Urinary bladder (tissue), 4 donors: ENCODE measurements around the gene EIF2B4. TPM values are rescaled to one million over a fixed set of nuclear protein-coding genes. Genes with fewer than 3 reads are reported as not detected.
"Not testable (repeated sequence)": the region's sequence is repeated elsewhere in the genome, so short reads cannot be mapped to it uniquely, and the experiment has no call there.

Experiments
- DNase-seq: peaks from one replicate; pipeline ENCODE4 v3.0.0-alpha.2; 2015; ENCODE audit errors: extremely low spot score
- H3K27ac ChIP-seq: one replicate; pipeline ENCODE4 v1.5.1; 2013; ENCODE audit warnings: low read depth, mild to moderate bottlenecking, moderate library complexity
- H3K36me3 ChIP-seq: one replicate; pipeline ENCODE4 v1.6.1; 2013; ENCODE audit warnings: mild to moderate bottlenecking, moderate library complexity; ENCODE audit not compliant: insufficient read depth
- H3K4me1 ChIP-seq: one replicate; pipeline ENCODE4 v1.6.1; 2013; ENCODE audit warnings: mild to moderate bottlenecking, moderate library complexity; ENCODE audit not compliant: insufficient read depth
- H3K4me3 ChIP-seq: one replicate; pipeline ENCODE4 v1.5.1; 2013; ENCODE audit warnings: low read depth, low read length
- WGBS: extraction: QIAGEN DNeasy Blood & Tissue Kit; methylation state at CpG from one replicate; pipeline ENCODE4 v1.1.7; 2013; 5-methylcytosine and 5-hydroxymethylcytosine counted together
- polyA plus RNA-seq: library from polyadenylated mRNA; stranded (reverse); fragments of 200-250 nt; gene quantifications from one replicate; pipeline ENCODE4 v1.2.3, GENCODE V29; 2013
- total RNA-seq: library from RNA; depleted of rRNA; stranded (reverse); fragments of >200 nt; gene quantifications from one replicate; pipeline ENCODE4 v1.2.3, GENCODE V29; 2014
- donor health status: healthy with polysubstance abuse.
- donor health status: healthy.

Gene EIF2B4
- total and polyA plus RNA-seq, 2 donors, result 11.2 to 48.8 TPM

DNA sequence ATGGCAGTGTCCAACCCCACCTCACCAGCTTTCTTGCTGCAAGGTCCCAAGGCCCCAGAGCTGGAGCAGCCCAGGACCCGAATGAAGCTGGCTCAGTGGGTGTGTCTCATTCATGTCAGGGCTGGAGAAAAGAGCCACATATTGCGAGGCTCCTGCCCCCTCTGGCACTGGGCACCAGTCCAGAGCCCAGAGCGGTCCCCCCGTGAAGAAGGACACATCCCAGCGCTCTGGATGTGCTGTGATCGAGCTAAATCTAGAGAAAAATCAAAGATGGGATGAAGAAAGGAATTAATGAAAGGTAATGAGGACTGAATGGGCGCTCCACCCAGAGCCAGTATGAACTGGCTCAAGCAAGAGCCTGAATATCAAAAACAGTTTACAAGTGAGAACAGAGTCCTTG, 34.0 kb downstream of the EIF2B4 start:
- Histone ChIP-seq H3K36me3 (no peaks in the 10 kb centered on the region), H3K27ac (no peak overlapping the region), H3K4me3 (no peak overlapping the region), H3K4me1 (no peaks in the 10 kb centered on the region)
- 95% methylated on average over 7 of the region's 7 CpGs for WGBS
- no peak for DNase-seq

DNA sequence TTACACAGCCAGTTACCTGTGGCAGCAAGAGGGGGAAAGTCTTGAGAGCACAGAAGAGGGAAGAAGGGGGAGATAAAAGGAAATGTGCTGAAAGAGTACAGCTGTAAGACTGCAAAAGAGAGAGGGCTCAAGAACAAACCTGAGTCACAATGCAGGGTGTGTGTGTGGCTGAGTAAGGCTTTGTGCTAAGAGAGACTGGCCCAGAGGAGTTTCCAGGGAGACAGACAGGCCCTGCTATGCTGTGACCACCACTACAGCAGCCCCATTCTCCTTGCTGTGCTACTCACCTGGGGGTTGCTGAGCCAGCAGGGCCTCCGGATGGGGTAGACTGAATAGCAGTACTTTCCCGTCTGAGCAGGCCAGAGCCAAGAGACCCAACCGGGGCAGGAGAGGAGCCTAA, 34.8 kb downstream of the EIF2B4 start:
- H3K36me3 ChIP-seq, result no peaks in the 10 kb centered on the region
- H3K4me1 ChIP-seq, result no peaks in the 10 kb centered on the region
- WGBS, result 92% methylated on average over 3 of the region's 3 CpGs
- DNase-seq, result no peak
- no peak overlapping the region for H3K27ac ChIP-seq
- no peak overlapping the region for H3K4me3 ChIP-seq

DNA sequence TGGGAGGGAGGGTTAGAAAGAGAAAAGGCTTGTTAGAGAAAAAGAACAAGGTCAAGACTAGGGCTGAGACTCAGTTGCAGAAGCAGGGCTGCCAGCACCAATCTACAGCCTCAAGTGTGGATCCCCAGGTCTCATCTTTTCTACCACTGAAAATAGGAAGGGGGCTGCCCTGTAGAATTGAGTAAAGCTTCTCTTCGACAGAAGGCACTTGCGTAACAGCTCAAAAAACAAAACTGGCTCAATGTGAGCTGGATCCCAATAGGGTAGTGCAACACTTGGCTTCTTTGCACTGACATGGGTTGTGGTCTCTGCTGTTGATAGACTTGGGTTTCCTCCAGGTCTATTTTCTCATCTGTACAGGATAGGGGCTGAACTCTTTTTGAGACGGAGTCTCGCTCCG, 45.4 kb downstream of the EIF2B4 start:
- no peak for DNase-seq
- H3K27ac ChIP-seq, result no peak overlapping the region
- 89% methylated on average over 5 of the region's 5 CpGs for WGBS

DNA sequence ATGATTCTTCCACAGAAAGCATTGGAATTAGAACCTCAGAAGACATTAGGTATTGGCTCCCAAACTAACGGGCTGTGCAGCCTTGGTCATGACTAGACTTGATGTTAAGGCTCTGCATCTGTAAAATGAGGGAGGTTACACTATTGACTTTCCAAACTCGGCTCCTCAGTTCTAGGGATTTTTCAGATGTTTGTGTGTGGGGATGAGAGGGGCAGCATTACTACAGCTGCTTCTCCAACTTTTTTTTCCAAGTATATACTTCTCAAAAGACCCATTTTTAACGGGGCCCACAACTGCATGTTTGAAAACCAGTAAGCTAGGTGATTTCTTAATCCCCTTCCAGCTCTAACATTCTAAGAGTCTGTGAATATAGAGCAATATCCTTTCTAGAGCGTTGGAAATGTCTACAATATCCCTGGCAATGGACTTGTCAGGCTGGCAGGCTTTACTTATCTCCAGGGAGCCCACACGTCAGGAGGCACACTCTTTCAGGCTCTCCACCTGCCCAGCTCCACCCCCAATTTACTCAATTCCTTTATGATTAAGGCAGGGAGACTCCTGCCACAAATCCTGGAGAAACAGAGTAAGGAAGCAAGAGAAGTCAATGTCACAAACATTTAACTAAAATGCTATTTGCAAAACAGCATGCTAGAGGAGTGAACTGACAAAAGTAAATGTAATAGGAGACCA, 46.4 kb downstream of the EIF2B4 start:
- no peak for DNase-seq
- Histone ChIP-seq H3K4me1 (peaks cover 2% of the 10 kb centered on the region), H3K36me3 (no peaks in the 10 kb centered on the region), H3K4me3 (peak overlapping the region; percentile 72), H3K27ac (peak overlapping the region; percentile 90)
- 15% methylated on average over 5 of the region's 5 CpGs for WGBS

More for the DNA sequence above, 45.4 kb downstream of the EIF2B4 start:
- H3K4me1 ChIP-seq, result peaks cover 2% of the 10 kb centered on the region
- no peak overlapping the region for H3K4me3 ChIP-seq
- peaks cover 5% of the 10 kb centered on the region for H3K36me3 ChIP-seq

DNA sequence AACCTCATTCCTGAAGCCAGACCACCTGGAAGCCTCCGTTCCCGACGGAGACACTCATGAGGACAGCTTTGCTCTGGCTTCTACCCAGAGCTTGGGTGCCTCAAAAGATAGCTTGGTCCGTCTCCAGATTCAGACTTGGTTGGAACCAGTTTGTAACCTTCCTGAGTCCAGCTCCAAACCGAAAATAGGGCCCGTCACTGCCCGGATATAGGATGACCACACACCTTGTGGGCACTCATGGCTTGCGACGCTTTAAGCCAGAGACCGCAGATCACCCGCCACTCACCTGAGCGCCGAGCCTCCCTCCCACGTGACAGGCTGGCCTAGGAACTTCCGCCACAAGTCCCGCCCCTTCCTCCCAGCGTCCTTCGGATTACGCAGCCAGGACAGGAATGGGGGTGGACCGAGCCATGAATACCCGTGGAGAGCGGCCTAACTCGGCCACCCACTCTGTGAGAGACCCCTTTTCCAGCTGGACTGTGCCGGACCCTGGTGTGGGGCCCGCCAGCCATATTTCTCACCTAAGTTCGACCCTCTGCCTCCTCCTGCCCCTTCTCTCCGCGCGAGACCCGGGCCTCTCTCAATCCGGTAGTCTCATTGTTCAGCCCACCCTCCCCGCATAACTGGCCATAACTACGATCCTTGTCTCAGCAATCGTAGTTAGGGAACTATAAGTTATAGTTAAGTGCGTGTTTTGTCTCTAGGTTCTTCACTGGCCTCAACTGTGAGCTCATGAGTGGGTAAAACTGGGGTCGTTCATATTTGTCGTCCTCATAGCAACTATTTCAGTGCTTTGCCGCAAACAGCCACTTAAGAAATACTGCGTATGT, 47.2 kb downstream of the EIF2B4 start, which contains the start of gene MPV17:
Gene MPV17, minus strand, starts transcription at position 332 of the 830 bp plus-strand sequence. CDS start 580 bp downstream, outside the sequence.
- peak within 1 kb of the TSS; percentile 72 for H3K4me3 ChIP-seq
- WGBS, result under 1% methylated on average over 39 of the region's 39 CpGs
- peaks cover 2% of the 10 kb centered on the region for H3K4me1 ChIP-seq
- H3K36me3 ChIP-seq, result no peaks in the 10 kb centered on the region
- peak within 1 kb of the TSS; percentile 90 for H3K27ac ChIP-seq
- DNase-seq, result peak; percentile 88

DNA sequence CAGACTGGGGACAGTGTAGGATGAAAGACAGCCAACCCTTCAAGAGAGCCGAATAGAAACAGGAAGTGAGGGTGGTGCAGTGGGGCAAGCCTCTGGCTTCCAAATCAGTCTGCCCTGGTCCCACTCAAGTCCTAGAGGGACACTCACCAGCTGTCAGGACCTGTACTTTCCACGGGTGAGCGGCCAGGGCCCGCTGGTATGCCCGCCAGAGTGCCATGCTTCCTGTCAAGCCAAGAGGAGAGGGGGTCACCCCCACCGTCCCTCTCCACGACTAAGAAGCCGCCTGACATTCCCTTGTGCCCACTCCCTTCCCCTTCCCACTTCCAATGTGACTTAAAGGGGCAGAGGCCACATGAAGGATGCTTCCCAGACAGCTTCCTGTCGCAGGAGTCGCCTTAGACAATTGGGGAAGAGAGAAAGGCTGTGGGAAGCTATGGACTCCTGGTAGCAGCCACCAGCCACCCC, 47.8 kb downstream of the EIF2B4 start:
- Histone ChIP-seq H3K4me3 (peak overlapping the region; percentile 72), H3K27ac (no peak overlapping the region), H3K4me1 (peaks cover 2% of the 10 kb centered on the region), H3K36me3 (no peaks in the 10 kb centered on the region)
- no peak for DNase-seq
- 3% methylated on average over 10 of the region's 10 CpGs for WGBS

DNA sequence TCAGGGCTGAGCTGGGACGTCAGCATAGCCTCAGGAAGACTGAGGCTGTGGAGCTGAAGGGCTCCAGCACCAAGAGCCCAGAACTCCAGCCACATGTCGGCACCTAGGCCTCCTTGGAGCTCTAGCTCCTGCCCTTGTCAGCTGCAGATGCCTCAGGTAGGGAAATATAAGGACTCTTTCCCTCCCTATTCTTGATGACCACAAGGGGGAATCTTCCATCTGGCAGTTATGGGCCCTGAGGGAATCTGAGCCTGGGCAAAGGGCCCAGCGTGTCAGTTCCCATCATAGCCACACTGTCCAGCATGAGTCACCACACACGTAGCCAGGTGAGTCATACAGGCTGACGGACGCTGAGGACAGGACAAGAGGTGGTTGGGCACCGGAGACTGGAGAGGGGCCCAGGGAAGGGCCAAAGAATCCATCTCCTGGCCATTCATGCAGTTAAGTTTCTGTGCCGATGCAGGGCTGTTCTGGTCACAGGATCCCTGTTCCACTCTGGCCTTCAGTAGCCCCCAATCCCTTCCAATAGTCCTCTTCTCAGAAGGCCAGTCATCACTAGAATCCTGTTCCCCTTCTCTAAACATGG, 49.1 kb downstream of the EIF2B4 start:
- no peak for DNase-seq
- H3K27ac ChIP-seq, result no peak overlapping the region
- no peak overlapping the region for H3K4me3 ChIP-seq
- 42% methylated on average over 8 of the region's 8 CpGs for WGBS
- H3K4me1 ChIP-seq, result peaks cover 2% of the 10 kb centered on the region
- H3K36me3 ChIP-seq, result no peaks in the 10 kb centered on the region

DNA sequence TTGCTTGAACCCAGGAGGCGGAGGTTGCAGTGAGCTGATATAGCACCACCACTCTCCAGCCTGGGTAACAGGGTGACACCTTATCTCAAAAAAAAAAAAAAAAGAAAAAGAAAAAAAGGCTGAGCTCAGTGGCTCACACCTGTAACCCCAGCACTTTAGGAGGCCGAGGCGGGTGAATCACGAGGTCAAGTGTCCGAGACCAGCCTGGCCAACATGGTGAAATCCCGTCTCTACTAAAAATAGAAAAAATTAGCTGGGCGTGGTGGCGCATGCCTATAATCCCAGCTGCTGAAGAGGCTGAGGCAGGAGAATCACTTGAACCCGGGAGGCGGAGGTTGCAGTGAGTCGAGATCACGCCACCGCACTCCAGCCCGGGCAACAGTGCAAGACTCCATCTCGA, 50.3 kb downstream of the EIF2B4 start:
- not testable (repeated sequence) for H3K4me3 ChIP-seq, H3K4me1 ChIP-seq, DNase-seq, H3K27ac ChIP-seq, H3K36me3 ChIP-seq
- 96% methylated on average over 15 of the region's 15 CpGs for WGBS

DNA sequence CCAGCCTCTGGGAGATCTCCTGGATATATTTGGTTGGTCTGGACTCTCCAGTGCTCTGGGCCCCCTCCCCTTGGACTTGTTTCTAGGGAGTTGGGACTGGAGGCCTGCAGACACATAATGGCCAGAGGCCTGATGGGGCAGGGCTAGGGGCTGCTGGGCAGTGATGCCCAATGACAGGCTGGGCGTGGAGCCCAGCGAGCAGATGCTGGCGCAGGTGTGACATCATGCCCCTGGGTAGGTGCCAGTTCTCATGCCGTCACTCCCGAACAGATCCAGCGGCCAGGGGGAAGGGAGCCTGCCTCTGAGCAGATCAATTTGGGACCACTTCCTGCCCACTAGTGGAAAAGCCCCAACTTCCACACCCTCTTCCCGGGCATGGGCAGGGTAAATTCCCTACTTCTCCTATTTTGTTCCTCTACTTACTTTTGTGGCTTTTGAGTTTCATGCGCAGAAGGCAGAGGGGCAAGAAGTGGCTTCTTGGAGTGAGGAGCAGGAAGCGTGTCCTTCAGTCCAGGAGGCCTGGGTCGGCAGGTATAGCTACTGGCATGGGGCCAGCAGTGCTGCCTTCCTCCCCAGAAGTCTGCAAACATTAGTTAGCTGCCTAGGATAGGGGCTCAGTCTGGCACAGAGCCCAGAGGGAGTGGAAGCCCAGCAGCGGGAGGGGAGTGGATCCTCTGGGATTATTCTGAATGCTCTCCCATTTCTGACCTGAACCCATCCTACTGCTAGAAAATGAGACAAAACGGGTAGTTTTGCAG, 53.3 kb downstream of the EIF2B4 start:
- Histone ChIP-seq H3K27ac (no peak overlapping the region), H3K36me3 (no peaks in the 10 kb centered on the region), H3K4me3 (no peak overlapping the region), H3K4me1 (no peaks in the 10 kb centered on the region)
- DNase-seq, result no peak
- WGBS, result 78% methylated on average over 12 of the region's 12 CpGs

DNA sequence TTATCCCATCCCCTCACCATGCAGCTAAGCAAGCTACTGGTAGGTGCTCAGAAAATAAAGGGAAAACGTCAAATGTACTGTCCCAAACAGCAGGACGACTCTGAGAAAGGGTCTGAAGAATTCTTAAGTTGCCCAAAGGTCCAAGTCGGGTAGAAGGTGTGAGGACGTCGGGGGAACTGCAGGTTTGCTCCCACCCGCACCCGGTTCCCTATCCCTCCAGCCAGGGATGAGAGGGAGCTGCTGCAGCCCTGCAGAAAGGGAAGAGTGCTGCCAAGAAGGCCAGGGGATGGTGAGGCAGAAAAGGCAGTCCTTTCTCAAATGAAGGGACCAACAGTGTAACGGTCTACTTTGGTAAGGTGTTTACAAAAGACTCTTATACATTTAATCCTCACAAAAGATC, 55.0 kb downstream of the EIF2B4 start:
- H3K27ac ChIP-seq, result no peak overlapping the region
- H3K36me3 ChIP-seq, result no peaks in the 10 kb centered on the region
- H3K4me1 ChIP-seq, result no peaks in the 10 kb centered on the region
- 73% methylated on average over 8 of the region's 8 CpGs for WGBS
- H3K4me3 ChIP-seq, result no peak overlapping the region
- no peak for DNase-seq

DNA sequence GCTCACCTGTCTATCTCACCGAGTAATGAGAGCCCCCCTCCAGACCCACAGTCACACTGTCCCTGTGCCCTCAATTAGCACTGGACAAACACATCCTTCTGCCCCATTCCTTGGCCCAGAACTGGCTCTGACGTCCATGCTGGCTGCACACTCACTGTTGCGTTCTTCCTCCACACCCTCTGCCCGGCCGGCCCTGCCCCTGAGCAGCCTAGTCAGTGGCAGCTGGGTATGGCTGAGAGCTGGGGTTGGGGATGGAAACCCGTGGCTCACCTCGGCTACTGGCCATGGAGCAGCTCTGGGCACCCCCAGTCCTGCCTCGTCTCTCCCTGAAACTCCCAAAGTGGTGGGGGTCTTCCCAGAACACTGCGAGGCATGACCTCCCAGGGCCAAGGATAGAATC, 55.4 kb downstream of the EIF2B4 start:
- H3K36me3 ChIP-seq, result no peaks in the 10 kb centered on the region
- no peak for DNase-seq
- no peaks in the 10 kb centered on the region for H3K4me1 ChIP-seq
- no peak overlapping the region for H3K4me3 ChIP-seq
- WGBS, result 86% methylated on average over 9 of the region's 9 CpGs
- no peak overlapping the region for H3K27ac ChIP-seq
